CD4-positive, alpha-beta T cell treated with Interleukin-17A for 1 hour (primary cell): Measurements from ENCODE around the gene HOXA3.

Source experiments
- DNase-seq: peaks from one replicate; pipeline ENCODE4 v3.0.0-alpha.2; 2020

Gene HOXA3

DNA sequence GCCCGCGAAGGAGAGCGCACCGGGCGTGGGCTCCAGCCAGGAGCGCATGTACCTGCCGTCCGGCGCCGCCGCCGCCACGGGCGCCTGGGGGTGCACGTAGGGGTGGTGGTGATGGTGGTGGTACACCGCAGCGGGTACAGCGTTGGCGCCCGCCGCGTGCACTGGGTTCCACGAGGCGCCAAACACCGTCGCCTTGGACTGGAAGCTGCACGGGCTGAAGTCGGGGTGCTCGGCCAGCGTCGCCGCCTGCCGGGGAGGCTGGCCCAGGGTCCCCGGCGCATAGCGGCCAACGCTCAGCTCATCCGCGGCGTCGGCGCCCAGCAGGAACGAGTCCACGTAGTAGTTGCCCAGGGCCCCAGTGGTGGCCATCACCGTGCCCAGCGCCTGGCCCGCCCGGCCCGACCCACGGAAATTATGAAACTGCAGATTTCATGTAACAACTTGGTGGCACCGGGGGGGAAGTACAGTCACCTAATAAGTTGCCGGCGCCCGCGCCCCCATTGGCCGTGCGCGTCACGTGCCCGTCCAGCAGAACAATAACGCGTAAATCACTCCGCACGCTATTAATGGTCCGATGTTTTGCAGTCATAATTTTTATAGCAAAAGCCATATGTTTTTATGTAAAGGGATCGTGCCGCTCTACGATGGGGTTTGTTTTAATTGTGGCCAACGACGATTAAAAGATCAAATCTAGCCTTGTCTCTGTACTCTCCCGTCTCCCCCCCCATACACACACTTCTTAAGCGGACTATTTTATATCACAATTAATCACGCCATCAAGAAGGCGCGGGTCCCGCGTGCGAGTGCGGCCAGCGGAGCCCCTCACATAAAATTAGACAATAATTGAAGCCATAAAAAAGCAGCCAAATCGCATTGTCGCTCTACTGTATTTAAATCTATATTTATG is 13.0 kb upstream of the HOXA3 start, which contains the start of gene HOXA9:
HOXA9 (minus strand) TSS at position 449 of the 907 bp plus-strand sequence; CDS start at position 369, 80 bp downstream.
- peak; percentile 43 for DNase-seq

- no peak for DNase-seq
These were observed 12.1 kb upstream of the HOXA3 start for GRCh38 chr7:27164367-27165088.

DNA sequence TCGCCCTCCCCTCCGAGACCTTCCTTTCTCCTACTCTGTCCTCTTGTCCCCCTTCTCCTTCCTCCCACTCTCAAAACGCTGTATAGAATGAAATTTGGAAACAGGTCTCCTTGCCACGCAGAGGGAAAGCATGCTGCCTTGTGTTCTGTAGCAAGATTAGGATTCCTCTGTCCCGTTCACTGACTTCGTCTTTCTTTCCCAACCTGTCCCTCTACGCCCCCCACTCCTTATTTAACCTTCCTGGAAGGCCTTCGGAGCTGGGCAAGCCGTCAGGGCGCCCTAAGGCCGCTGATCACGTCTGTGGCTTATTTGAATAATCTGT is 11.6 kb upstream of the HOXA3 start:
- no peak for DNase-seq

GRCh38 chr7:27163288-27164044 is 11.1 kb upstream of the HOXA3 start:
- DNase-seq: no peak

DNA sequence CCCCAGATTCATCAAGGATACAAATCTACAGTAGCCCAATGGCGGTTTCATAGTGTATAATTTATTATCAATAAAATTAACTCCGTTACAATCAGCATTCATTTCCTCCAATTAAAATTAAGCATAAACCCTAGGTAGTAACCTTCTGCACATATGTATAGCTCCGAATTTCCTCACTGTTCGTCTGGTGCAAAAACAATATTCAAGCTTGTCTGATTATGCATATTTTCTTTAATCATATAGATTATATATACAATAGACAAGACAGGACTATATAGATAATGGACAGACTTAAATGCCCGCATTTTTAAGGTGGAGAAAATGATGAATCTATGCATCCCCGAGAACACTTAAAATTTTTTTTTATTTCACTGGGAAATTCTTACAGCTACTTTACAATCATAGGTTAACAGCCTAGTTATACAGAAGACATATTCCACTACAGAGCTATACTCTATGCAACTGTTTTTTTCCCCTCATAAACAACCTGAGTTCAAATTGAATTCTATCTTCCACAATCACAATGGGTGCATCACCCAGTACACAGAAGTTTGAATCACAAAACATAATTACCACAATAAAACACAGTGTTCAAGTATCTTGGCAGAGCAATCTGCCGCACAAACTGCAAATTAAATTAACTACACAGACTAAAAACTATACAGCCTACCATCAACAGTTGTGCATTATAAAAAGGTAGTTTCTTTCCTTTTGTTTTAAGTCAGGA is 10.3 kb upstream of the HOXA3 start:
- no peak for DNase-seq

- DNase-seq: no peak
These were observed 9.6 kb upstream of the HOXA3 start for GRCh38 chr7:27161721-27162560.

DNA sequence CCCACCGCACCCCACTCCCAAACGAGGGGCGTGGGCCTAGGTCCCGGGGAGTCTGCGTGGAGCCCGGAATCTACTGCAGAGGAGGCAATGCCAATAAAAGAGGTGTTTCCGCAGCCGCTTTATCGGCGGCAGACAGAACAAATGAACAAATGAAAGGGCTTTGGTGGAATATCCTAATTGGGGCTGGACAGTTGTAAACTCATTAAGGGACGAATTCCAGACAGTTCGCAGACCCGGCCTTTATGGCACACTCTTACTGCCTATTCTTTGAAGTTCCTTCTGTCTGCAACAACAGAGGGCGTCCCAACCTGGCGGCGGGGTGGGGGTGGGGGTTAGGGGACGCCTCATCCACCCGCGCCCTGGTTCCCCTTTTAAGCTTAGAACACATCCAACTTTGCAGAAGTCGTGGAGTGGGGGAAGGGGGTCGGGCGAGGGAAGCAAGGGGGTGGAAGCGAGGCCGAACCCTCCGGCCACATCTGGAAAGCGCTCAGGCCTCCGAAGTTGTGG is 8.9 kb upstream of the HOXA3 start:
- DNase-seq: no peak

DNA sequence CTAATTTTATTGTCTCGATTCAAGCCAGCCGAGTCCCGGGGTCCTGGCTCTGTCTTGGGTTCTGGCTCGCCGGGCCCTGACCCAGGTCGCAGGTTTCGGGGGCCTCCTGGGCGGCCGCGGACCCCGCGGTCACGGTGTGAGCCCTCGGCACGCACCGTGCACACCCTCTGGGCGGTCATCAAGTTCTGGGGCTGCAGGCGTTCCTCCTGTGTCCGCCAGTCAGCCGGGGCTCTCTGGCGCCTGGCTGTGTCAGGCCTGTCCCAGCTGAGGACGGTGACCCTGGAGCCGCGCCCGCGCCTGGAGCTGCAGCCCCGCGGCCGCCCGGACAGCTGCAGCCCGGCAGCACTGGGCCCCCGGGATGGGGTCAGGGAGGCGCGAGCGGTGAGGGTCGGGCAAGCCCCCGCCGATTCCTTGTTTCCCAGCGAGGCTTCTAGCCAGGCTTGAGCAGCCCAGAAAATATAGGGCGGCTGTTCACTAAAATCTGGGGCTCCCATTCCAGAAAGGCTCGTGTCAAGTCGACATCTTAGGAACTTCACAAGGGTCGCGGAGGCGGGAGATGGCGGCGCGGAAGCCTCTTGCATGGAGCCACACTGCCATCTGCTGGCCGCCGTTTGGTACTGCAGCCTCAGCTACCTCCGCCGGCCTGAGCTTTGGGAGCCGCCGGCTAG is 8.3 kb upstream of the HOXA3 start:
- peak; percentile 87 for DNase-seq

DNA sequence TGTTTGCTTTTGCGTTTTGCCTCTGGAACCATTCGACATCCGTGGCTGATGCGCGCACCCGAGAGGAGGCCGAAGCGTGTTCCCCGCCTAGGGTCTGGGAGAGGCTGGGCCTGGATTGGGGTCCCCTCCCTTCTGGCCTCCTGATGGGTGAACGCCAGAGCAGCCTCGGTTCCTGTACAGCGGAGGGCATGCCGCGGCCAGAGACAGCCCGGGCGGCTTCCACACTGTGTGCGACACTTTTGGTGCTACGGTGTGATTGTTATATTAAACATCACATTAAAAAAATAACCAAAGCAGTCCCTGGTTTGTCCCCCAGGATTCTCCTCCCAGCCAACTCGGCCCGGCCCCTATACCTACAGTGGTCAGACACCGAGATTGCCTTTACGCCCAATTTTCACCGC is 7.8 kb upstream of the HOXA3 start:
- no peak for DNase-seq

DNA sequence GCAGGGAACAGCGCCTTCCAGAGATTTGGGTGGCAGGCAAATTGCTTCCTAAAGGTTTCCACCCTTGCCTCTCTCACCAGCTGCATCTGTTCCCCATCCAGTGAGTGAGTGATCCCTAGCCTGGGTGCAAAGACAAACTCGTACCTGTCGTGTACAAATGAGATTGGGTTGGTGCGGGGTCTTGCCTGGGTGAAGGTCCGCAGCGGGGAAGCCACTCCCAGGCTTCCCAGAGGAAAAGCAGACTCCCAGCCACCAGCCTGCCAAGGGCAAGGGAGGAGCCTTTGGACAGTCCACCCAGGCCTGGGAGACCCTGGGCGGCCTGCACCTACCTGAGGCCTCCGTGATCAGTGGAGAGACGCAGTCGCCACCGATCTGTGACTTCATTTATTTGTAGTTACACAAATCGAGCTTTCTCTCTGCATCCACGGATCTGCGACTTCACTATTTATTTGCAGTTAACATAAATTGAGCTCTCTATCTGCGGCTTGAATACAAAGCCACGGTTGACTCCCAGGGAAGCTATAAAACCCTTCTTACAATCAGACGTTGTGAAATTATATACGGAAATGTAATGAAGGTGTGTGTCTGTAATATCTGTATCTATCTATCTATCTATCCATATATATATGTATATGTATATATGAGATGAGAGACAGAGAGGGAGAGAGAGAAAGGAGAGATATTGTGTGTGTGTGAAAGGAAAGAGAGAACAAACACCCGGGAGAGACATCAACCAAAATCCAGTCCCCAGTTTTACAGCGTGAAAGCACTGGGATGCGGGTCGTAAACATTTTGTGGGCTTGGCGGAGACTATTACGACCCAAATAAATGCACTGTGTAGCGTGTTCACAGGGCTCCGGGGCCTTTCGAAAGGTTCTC is 7.1 kb upstream of the HOXA3 start:
- no peak for DNase-seq

DNA sequence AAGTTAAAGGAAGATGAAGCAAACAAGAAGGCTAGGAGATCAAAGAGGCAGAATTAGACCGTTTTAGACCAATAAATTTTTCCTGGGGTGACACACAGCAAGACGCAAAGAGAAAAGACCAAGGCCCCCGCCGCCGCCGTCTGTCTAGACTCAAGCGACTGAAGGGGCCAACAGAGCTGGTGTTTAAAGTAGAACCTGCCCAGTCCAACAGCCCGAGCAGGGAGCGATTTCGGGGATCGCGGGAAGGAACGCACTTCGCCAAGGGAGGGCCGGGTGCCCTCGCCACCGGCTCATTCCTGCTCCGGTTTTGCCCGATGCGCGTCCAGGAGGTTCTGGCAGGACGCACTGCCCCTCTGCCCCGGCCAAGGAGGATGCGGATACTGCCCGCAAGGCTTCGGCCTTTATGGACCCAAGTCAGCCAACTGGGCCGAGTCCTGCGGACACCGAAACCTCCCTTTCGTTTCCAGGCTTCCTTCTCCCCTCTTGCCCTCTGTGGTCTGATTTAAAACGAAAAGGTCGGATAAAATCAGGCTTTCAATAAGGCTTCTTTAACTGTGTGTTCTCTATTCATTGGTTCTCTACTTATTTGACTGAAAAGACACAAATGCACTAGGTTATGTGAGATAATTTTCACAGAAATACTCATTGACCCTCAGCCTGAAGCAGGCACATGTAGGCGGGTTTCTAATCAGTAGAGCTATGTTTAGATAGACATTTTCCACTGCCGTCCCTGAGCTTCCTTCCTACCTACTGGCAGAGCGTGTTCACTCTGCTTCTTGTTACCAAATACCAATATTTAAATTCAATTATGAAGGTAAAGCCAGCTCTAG is 6.3 kb upstream of the HOXA3 start:
- no peak for DNase-seq

DNA sequence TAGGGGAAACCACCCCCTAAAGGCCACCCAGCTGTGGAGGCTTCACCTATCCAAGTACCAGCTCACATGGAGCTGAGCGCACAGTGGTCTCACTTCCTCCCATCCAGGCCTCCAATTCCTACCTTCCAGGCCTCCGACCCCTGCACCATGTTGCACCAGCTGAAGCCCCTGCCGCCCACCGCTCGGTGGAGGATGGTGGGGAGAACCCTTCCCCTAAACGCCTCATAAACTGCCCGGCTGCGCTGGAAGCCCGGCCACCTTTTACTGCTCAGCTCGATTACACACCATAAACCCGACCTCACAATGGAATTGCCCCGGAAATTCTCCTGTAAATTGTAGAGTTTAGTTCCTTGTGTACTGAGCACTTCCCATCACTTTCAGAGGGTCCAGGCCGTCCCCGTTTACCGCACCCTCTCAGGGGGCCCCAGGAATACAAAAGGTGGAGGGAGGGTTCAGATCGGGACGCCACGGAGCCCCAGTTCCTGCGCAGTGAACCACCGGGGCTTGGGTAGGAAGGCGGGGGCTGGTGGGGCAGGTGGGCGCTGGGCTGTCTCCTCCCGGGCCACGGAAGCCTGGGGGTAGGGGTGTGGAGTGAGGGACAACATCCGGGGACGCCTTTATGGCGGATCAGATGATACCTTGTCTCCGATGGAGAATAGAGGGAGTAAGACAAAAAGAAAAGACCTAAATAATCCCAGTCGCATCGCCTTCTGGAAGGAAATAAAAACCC is 5.5 kb upstream of the HOXA3 start:
- DNase-seq: no peak

DNA sequence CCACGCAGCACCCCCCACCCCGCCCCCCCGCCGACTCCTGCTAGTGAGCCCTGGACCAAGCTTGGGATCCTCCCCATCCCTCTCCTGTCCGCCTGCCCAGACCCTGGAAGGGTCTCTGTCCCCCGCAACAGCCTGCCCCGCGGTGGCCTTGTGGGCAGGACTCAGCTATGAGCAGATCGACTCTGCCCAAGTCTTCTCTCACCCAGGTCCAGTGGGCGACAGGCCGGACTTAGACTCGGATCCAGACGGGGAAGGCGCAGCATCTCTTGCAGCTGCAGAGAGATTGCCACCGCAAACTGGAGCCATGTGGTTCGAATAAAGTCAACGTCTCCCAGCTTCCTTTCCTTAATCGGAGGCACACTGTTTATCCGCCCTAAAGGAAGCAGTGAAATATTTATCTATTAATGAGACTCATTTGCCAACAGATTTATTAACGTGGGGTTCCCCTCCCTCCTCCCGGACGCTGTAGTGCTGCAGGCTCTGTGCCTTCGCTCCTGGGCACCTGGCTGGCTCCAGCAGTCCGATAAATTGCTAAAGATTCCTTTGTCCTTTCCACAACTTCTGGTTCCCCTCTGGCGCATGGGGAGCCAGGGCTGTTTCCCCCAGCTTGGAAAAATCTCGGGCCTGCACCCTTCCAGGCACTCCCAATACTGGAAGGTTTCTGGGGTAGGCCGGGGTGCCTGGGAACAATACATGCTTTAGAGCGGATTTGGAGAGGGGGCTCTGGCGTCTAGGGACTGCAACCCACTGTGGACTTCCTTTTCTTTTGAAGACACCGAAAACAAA is 4.7 kb upstream of the HOXA3 start:
- no peak for DNase-seq

DNA sequence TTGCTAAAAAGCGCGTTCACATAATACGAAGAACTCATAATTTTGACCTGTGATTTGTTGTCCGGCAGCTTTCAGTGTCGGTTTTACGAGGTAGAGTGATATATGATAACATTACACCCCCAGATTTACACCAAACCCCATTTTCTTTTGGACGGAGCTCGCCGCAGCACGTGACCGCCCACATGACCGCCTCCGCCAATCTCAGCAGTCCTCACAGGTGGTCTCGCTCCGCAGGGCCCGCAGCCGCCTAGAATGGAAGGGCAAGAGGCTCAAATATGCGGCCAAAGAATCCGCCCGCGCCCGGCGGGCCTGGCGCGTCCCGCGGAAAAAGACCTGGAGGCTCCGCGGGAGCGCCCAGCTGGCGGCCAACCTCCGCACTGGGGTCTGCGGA is 4.1 kb upstream of the HOXA3 start, which contains the start of gene HOXA7:
HOXA7 (minus strand) TSS at position 168 of the 391 bp plus-strand sequence; CDS start at position 38, 130 bp downstream.
- no peak for DNase-seq

GRCh38 chr7:27155816-27156507 is 3.6 kb upstream of the HOXA3 start:
- DNase-seq: no peak
